Sciatic nerve (tissue), 1 donor: ENCODE data around the gene SLC36A3. TPM values are rescaled to one million over a fixed set of nuclear protein-coding genes. Genes with fewer than 3 reads are reported as not detected.

Experiments used
- total RNA-seq: library from RNA; stranded (reverse); fragmentation: NEBNext Ultra II Directional; extraction: Animal tissue kit (Norgen Biotek cat#: 25700); gene quantifications from one replicate; pipeline ENCODE4 v1.2.1, GENCODE V29; 2021
- donor health status: DM: no; HTN: no; CAD: no.

Gene SLC36A3
- total RNA-seq, 1 donor from 2014 or later, result not detected

Other genes with a start within 250 kb of the SLC36A3 start
- 80.2 TPM for gene TNIP1, start 222.7 kb downstream of the SLC36A3 start, total RNA-seq
- 211 TPM for gene ANXA6, start 146.0 kb downstream of the SLC36A3 start, total RNA-seq
- gene CCDC69, start 79.7 kb downstream of the SLC36A3 start, total RNA-seq, result 45.8 TPM
- 41.9 TPM for gene GM2A, start 50.6 kb downstream of the SLC36A3 start, total RNA-seq
- 30.2 TPM for gene SLC36A2, start 43.8 kb upstream of the SLC36A3 start, total RNA-seq
- 24.9 TPM for gene SLC36A1, start 143.8 kb upstream of the SLC36A3 start, total RNA-seq